Endothelial cell of umbilical vein (primary cell): ENCODE data around the gene PODNL1. TPM values are rescaled to one million over a fixed set of nuclear protein-coding genes. Genes with fewer than 3 reads are reported as not detected.

Experiments used
- BruUV-seq: library from RNA; stranded (reverse); fragments of 400-500 nt; replicated peaks from 2 replicates; lab custom pipeline; 2021; lab: Mats Ljungman, UMichigan
- CTCF ChIA-PET: fragments of 300-600, 350-600 bp; sonication (Branson Sonifier 250); formaldehyde crosslinking; loops from one replicate; lab custom pipeline; 2021; ENCODE audit warnings: antibody characterized with exemption, inconsistent platforms; lab: Charles Lee
- POLR2A ChIA-PET: fragments of 300-600, 350-600 bp; sonication (Branson Sonifier 250); formaldehyde crosslinking; loops from one replicate; lab custom pipeline; 2021; ENCODE audit warnings: antibody characterized with exemption, inconsistent platforms; lab: Charles Lee
- DNase-seq: peaks from one replicate; pipeline ENCODE4 v3.0.0-alpha.2; 2011; ENCODE audit warnings: low read depth, low spot score
- FAIRE-seq: peaks from 2 replicates; lab custom pipeline; 2011; peaks lifted over from hg19 to GRCh38; lab: Jason Lieb, UNC
- H2AFZ ChIP-seq: 2 replicates; pipeline ENCODE4 v1.6.0; 2012; ENCODE audit warnings: low read depth, low read length, control low read depth, inconsistent platforms
- H3K27ac ChIP-seq: 2 replicates; pipeline ENCODE4 v1.5.1; 2011; ENCODE audit warnings: low read depth, mild to moderate bottlenecking, control low read depth, low read length, moderate library complexity; ENCODE audit not compliant: insufficient read depth
- H3K27me3 ChIP-seq, 2 experiments: 2 replicates each; pipeline versions ENCODE4 v1.6.0 to v1.6.1; 2011; ENCODE audit warnings: low read length in 2 of 2, mixed read lengths in 1 of 2; ENCODE audit not compliant: control insufficient read depth in 2 of 2, insufficient read depth in 2 of 2
- H3K36me3 ChIP-seq, 2 experiments: 2 replicates in 1 of 2; 3 replicates in 1 of 2; pipeline ENCODE4 v1.5.1; 2011; ENCODE audit warnings: low read length in 2 of 2, mild to moderate bottlenecking in 1 of 2, moderate library complexity in 1 of 2; ENCODE audit not compliant: control insufficient read depth in 2 of 2, insufficient read depth in 2 of 2; ENCODE audit errors: extremely low read depth in 1 of 2
- H3K4me1 ChIP-seq: 3 replicates; pipeline ENCODE4 v1.5.1; 2011; ENCODE audit warnings: mild to moderate bottlenecking, low read length; ENCODE audit not compliant: control insufficient read depth, insufficient read depth; ENCODE audit errors: extremely low read depth
- H3K4me2 ChIP-seq: 2 replicates; pipeline ENCODE4 v1.6.1; 2011; ENCODE audit warnings: low read length, control low read depth, mixed read lengths; ENCODE audit not compliant: insufficient read depth
- H3K4me3 ChIP-seq, 3 experiments: fragments of 200-600 bp in 1 of 3; sonication (generic), shearing (Covaris generic) in 1 of 3; replicated peaks in 1 of 3; 2 replicates each; pipeline ENCODE4 v1.5.1; 2011 to 2016; ENCODE audit warnings: control low read depth in 3 of 3, low read length in 3 of 3, mild to moderate bottlenecking in 2 of 3, inconsistent platforms in 1 of 3, low read depth in 1 of 3, moderate library complexity in 1 of 3; ENCODE audit not compliant: insufficient read depth in 1 of 3
- H3K79me2 ChIP-seq: 2 replicates; pipeline ENCODE4 v1.6.0; 2012; ENCODE audit warnings: low read length, inconsistent platforms; ENCODE audit not compliant: control insufficient read depth, insufficient read depth
- H3K9ac ChIP-seq: replicated peaks from 2 replicates; pipeline ENCODE3; 2011; ENCODE audit warnings: low read length, control low read depth; ENCODE audit not compliant: insufficient read depth; ENCODE audit errors: extremely low read depth
- H3K9me1 ChIP-seq: replicated peaks from 3 replicates; pipeline ENCODE4 v1.6.0; 2011; ENCODE audit warnings: mild to moderate bottlenecking, low read length; ENCODE audit not compliant: control insufficient read depth, insufficient read depth; ENCODE audit errors: extremely low read depth
- H3K9me3 ChIP-seq: replicated peaks from 2 replicates; pipeline ENCODE4 v1.5.1; 2012; ENCODE audit warnings: low read length, inconsistent platforms; ENCODE audit not compliant: control insufficient read depth, insufficient read depth
- H4K20me1 ChIP-seq: replicated peaks from 2 replicates; pipeline ENCODE3; 2011; ENCODE audit warnings: mild to moderate bottlenecking, low read length; ENCODE audit not compliant: control insufficient read depth, insufficient read depth; ENCODE audit errors: extremely low read depth
- CTCF ChIP-seq, 2 donors: IDR thresholded peaks; 1 replicate in 1 of 2; 2 replicates in 1 of 2; pipeline ENCODE4 v1.5.1; 2011; ENCODE audit warnings: low read length in 2 of 2, mild to moderate bottlenecking in 2 of 2, moderate library complexity in 2 of 2, control low read depth in 1 of 2, inconsistent platforms in 1 of 2, low read depth in 1 of 2; ENCODE audit not compliant: insufficient read depth in 1 of 2; ENCODE audit errors: extremely low read depth in 1 of 2
- EZH2 ChIP-seq: IDR thresholded peaks from 2 replicates; pipeline ENCODE4 v1.6.1; 2012; ENCODE audit warnings: borderline replicate concordance, low read depth, mild to moderate bottlenecking, moderate library complexity, low read length, inconsistent platforms; ENCODE audit not compliant: severe bottlenecking
- FOS ChIP-seq: IDR thresholded peaks from 2 replicates; pipeline ENCODE4 v1.6.1; 2011; ENCODE audit warnings: mild to moderate bottlenecking, low read length, moderate library complexity, borderline replicate concordance; ENCODE audit not compliant: insufficient read depth
- GATA2 ChIP-seq: IDR thresholded peaks from 2 replicates; pipeline ENCODE4 v1.7.0; 2011; ENCODE audit warnings: low read depth, mild to moderate bottlenecking, moderate library complexity, mixed read lengths, low read length; ENCODE audit not compliant: insufficient read length, insufficient read depth
- JUN ChIP-seq: IDR thresholded peaks from 2 replicates; pipeline ENCODE4 v1.6.1; 2011; ENCODE audit warnings: borderline replicate concordance, low read depth; ENCODE audit not compliant: insufficient read length, insufficient read depth
- MAX ChIP-seq: IDR thresholded peaks from 2 replicates; pipeline ENCODE4 v1.6.1; 2011; ENCODE audit not compliant: insufficient read depth, insufficient read length
- MYC ChIP-seq: IDR thresholded peaks from one replicate; pipeline ENCODE4 v1.6.1; 2011; ENCODE audit warnings: mild to moderate bottlenecking, low read depth, low read length
- POLR2A ChIP-seq: IDR thresholded peaks from 2 replicates; pipeline ENCODE4 v1.6.1; 2012; ENCODE audit warnings: low read depth, mild to moderate bottlenecking, control low read depth, low read length
- POLR2AphosphoS5 ChIP-seq: IDR thresholded peaks from 2 replicates; pipeline ENCODE4 v1.6.1; 2012; ENCODE audit warnings: low read depth, mild to moderate bottlenecking, control low read depth, low read length, moderate library complexity; ENCODE audit not compliant: insufficient read depth
- dilution Hi-C: fragments of 300-500 bp; cut with MboI; formaldehyde crosslinking; loops from one replicate; pipeline ENCODE4 v1.15.0; 2019; ENCODE audit warnings: low sequenced_read_pairs; ENCODE audit not compliant: extremely low pct_ligation_motif_present
- intact Hi-C: fragments of 100-400 bp; cut with micrococcal nuclease; formaldehyde crosslinking; loops from one replicate; pipeline ENCODE4 v1.10.0; 2022
- polyA plus RNA-seq, 4 experiments: library from polyadenylated mRNA; depleted of rRNA in 3 of 4; stranded (reverse) in 3 of 4; unstranded in 1 of 4; fragments of >200 nt; gene quantifications; 2 replicates each; pipeline versions ENCODE4 v1.2.1 to v1.2.3, GENCODE V29; 2011 to 2012; ENCODE audit warnings: missing spikeins in 1 of 4
- total RNA-seq: library from RNA; stranded (reverse); gene quantifications from 2 replicates; pipeline ENCODE4 v1.2.3, GENCODE V29; 2021

The PODNL1 gene
- total and polyA plus RNA-seq, 2 donors (not counting 3 experiments of a cell fraction or from before 2014, with no cell fraction given): 0.21 TPM; not detected in 1

- Histone ChIP-seq H3K9ac (no peak overlapping the region), H3K27me3 (no peaks in the 10 kb centered on the region), H3K79me2 (peaks cover 20% of the 10 kb centered on the region), H3K27ac (no peak overlapping the region), H3K4me3 (no peak overlapping the region), H3K4me2 (peak overlapping the region; percentile 7), H3K36me3 (peaks cover 6 to 16% of the 10 kb centered on the region in 2 experiments), H3K9me1 (no peaks in the 10 kb centered on the region), H3K9me3 (no peaks in the 10 kb centered on the region), H3K4me1 (peaks cover 10% of the 10 kb centered on the region), H2AFZ (peak overlapping the region; percentile 29), H4K20me1 (no peaks in the 10 kb centered on the region)
- intact Hi-C loops (loop anchor here (1.0 to 2.0 kb wide), 5 partner anchors 35 to 91 kb away; partner anchors contain the start of genes BRME1, CC2D1A and RFX1), dilution Hi-C loops (no loop called here)
- POLR2A ChIA-PET: interaction anchor here (0.5 to 1.3 kb wide), 2 partner anchors 27 to 52 kb away, joined by 3 to 5 read pairs; no protein-coding TSS in a partner anchor
- TF ChIP-seq GATA2 (peak; percentile 23), MYC (no peak)
- CTCF ChIA-PET: interaction anchor here (0.8 to 3.4 kb wide), 6 partner anchors 9 to 97 kb away, joined by 3 to 13 read pairs (median 6); partner anchors contain the start of gene IL27RA
- DNase-seq: no peak
- no TSS peak for BruUV-seq
- FAIRE-seq: no peak
Measured at GRCh38 chr19:13951799-13952153, 13.6 kb upstream of the PODNL1 start.

- Histone ChIP-seq H3K4me1 (peaks cover 10% of the 10 kb centered on the region), H3K9me3 (no peaks in the 10 kb centered on the region), H2AFZ (no peak overlapping the region), H3K27ac (no peak overlapping the region), H3K36me3 (peaks cover 2 to 9% of the 10 kb centered on the region in 2 experiments), H3K9me1 (no peaks in the 10 kb centered on the region), H3K27me3 (no peaks in the 10 kb centered on the region), H3K79me2 (peaks cover 20% of the 10 kb centered on the region), H4K20me1 (no peaks in the 10 kb centered on the region), H3K4me3 (no peak overlapping the region), H3K9ac (no peak overlapping the region), H3K4me2 (no peak overlapping the region)
- ChIA-PET POLR2A (interaction anchor here (0.7 kb wide), 1 partner anchor 12 kb away, joined by 5 read pairs; no protein-coding TSS in a partner anchor), CTCF (interaction anchor here (1.0 kb wide), 1 partner anchor 93 kb away, joined by 3 read pairs; no protein-coding TSS in a partner anchor)
- no TSS peak for BruUV-seq
- intact Hi-C loops: no loop called here
- TF ChIP-seq EZH2 (no peak), JUN (no peak), POLR2A (no peak), GATA2 (no peak), MAX (no peak), FOS (no peak), CTCF (IDR thresholded peaks at IDR 0.05; ENCODE audit: extremely low read depth in 1 of 2, insufficient read depth in 1 of 2, low read depth in 1 of 2, low read length in 2 of 2) (no peak), POLR2AphosphoS5 (no peak), MYC (no peak)
- DNase-seq: no peak
- no peak for FAIRE-seq
- dilution Hi-C loops: no loop called here
Measured at GRCh38 chr19:13951043-13951442, 12.8 kb upstream of the PODNL1 start.
